NCI-H446 (cell line): ENCODE data around the gene ZNF470.

Experiments
- DNase-seq, 2 experiments: peaks; one replicate each; lab custom pipeline; 2025; lab: John Stamatoyannopoulos, UW

ZNF470 gene

DNA sequence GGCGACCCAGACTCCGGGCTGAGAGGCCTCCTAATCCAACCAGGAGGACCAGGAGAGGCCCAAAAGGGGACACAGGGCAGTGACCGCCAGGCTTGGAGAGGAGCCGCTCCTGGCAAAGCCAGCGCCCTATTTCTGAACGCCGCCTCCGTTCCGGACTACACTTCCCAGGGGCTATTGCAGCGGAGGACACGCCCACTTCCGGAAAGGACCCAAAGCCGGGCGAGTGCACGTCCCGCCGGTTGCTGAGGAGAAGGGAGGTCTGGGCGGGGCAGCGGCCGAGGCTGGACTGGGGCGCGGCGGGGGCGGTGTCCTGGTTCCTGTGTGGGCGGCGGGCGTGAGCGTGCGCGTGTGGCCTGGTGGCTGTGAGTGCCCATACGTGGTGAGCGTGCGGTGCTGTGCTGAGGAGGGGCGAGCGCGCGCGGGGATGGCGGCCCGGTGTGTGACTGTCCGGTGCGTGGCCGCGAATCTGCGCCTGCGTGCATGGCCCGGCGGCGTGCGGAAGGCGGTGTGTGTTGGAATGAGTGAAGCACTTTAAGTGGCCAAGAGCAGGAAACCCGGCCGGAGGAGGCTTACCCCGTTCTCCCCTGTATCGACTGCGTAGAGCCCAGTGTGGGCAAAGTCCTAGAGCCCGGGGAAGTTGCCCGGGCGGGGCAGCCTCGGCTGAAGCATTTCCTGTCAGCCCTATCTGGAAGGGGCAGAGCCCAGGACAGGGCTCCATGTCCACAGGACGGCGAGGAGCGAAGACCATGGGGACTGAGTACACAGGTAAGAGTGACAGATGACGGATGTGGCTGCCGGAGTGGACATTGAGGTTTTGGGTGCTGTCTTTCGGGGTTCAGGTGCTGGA lies at the start of gene ZNF470:
ZNF470 (plus strand) TSS at position 195 of the 847 bp plus-strand sequence. CDS start 2,844 bp downstream, outside the sequence.
- DNase-seq = peak; percentile 74 to 90

DNA sequence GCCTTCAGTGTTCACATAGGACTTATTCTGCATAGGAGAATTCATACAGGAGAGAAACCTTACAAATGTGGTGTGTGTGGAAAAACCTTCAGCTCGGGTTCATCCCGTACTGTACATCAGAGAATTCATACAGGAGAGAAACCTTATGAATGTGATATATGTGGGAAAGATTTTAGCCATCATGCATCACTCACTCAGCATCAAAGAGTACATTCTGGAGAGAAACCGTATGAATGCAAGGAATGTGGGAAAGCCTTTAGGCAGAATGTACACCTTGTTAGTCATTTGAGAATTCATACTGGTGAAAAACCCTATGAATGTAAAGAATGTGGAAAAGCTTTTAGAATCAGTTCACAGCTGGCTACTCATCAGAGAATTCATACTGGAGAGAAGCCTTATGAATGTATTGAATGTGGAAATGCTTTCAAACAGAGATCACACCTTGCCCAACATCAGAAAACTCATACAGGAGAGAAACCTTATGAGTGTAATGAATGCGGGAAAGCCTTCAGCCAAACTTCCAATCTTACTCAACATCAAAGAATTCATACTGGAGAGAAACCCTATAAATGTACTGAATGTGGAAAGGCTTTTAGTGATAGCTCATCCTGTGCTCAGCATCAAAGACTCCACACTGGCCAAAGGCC lies 41.9 kb upstream of the ZNF470 start:
- DNase-seq = no peak

DNA sequence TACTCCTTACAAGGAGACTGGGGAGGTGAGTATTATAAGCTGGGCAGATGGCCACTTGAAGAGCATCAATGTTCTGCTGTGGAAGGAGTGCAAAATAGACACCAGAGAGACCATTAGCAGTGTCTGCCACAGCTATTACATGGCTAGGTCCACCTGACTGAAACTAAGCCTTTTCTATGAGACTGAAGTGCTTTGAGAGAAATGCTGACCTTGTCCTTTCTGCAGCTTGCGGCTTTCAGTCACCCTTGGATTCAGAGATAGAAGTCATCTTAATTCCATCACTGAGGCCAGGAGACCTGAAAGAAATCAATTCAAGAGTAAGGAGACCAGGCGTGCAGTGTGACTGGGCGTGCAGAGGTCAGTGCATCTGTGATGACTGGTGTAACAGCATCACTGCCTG lies 29.8 kb upstream of the ZNF470 start:
- no peak for DNase-seq

DNA sequence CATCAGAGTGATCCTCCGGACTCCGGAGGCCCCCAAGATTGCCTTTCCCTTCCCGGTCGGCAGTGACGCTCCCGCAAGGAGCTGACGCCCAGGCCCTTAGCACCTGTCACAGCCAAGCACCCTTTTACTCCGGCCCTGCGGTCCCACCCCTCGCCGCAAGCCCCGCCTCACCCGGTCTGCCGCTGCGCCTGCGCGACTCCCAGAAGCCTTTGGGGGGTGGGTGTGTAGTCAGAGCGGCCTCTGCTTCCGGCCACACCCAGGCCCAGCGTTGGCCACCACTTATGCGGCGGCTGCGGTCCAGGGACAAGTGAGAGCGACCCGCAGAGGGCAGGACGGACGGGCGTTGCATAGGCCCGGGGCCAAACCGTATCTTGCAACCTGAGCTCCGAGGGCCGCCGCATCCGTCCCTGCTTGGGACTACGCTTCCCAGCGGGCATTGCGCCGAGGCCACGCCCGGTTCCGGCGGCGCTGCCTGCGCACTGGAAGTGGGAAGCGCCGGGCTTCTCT lies 29.0 kb upstream of the ZNF470 start:
- peak; percentile 69 to 88 for DNase-seq

DNA sequence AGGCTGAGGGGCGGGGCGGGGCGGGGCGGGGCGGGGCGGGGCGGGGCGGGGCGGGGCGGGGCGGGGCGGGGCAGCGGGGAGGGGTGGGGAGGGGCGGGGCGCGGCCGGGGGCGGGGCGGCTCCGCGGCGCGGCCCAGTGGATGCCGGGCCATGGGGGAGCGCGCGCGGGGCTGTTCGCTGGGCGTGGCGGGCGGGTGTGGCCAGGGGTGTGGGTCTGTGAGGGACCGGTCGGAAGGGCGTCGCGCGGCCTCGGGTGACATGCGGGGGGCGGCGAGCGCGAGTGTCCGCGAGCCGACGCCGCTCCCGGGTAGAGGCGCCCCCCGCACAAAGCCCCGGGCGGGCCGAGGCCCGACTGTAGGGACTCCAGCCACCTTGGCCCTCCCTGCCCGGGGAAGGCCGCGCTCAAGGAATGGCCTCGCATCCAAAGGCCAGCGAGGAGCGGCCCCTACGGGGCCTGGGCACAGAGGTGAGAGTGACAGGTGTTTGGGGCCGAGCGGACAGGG lies 28.5 kb upstream of the ZNF470 start, which contains the start of gene ZFP28:
ZFP28 (plus strand) TSS at position 188 of the 503 bp plus-strand sequence; CDS start at position 259, 71 bp downstream.
- peak in 1 of 2 experiments; percentile 88 for DNase-seq

DNA sequence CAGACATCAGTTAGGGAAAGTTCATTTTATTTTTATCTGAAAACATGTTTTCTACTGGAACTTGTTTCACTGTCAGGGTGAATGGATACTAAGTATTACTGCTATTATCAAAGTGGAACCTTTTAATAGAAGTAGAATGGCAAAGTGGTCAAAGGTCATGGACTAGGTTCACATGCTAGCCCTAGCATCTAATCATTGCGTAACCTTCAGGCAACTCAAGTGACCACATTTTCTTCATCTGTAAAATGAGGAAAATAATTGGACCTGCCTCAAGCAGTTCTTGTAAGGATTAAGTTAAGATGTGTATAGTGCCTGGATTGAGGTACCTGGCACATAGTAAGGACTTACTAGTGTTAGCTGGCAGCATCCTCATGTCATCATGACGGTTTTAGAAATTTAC lies 23.5 kb upstream of the ZNF470 start:
- DNase-seq = no peak

DNA sequence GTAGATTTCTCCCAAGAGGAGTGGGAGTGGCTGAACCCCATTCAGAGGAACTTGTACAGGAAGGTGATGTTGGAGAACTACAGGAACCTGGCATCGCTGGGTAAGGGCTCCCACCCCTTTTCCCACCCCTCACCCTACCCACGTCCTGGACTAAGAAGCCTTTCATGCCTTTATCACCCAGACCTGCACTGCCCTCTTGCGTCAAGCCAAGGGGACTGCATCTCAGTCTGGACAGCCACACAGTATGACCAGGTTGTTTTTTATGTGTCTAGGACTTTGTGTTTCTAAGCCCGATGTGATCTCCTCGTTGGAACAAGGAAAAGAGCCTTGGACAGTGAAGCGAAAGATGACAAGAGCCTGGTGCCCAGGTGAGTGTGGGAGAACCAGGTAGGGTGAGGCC lies 19.7 kb upstream of the ZNF470 start:
- DNase-seq = no peak

DNA sequence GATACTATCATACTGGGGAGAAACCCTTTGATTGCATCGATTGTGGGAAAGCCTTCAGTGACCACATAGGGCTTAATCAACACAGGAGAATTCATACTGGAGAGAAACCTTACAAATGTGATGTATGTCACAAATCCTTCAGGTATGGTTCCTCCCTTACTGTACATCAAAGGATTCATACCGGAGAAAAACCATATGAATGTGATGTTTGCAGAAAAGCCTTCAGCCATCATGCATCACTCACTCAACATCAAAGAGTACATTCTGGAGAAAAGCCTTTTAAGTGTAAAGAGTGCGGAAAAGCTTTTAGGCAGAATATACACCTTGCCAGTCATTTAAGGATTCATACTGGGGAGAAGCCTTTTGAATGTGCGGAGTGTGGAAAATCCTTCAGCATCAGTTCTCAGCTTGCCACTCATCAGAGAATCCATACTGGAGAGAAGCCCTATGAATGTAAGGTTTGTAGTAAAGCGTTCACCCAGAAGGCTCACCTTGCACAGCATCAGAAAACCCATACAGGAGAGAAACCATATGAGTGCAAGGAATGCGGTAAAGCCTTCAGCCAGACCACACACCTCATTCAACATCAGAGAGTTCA lies 12.9 kb upstream of the ZNF470 start:
- no peak for DNase-seq

DNA sequence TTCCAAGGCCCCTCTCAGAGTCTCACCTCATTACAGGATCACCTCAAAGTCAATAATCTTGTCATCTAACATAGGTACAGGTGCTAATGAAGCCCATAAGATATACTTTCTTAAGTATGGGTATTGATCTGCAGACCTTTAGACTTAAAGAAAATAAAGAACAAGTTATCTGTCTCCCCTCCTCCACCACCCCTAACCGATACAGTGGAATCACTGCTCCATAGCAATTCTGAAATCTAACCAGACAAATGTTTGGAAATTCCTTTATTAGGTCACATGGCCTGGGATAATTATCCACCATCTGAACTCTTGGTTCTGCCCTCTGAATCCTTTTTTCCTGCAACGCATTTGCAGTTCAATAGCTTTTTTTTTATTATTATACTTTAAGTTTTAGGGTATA lies 4.5 kb upstream of the ZNF470 start:
- DNase-seq = no peak

DNA sequence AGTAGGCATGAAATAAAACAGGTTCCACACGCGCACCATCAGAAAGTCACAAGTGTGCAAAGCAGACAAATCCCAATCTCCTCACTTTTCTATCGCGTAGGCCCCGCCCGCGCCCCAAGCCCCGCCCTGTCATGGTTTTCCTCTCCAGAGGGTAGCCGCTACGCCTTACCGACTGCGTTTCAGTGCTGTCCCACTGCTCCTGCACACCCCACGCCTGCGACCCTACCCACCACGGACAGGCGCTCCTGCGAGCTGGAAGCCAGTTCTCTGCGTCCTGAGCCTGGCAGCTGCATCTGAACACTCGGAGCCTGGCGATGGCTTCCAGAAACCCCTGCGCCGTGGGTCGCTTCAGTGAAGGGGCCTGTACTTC lies 379 bp upstream of the ZNF470 start:
- peak in 1 of 2 experiments; percentile 33 for DNase-seq

DNA sequence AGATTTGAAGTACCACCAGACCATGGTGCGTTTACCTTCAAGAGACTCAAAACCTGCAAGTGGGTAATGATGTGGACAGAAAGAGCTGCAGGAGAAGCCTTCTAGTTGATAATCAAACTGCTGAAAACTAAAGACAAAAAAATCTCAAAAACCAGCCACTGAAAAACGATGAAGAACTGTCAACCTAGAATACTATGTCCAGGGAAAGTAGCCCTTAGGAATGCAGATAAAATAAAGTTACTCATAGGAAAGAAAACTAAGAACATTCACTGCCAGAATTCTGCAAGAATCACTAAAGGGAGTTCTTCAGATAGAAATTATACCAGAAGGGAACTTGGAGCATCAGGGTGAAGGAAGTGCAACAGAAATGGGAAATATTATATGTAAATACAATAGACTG lies 5.3 kb downstream of the ZNF470 start:
- no peak for DNase-seq

DNA sequence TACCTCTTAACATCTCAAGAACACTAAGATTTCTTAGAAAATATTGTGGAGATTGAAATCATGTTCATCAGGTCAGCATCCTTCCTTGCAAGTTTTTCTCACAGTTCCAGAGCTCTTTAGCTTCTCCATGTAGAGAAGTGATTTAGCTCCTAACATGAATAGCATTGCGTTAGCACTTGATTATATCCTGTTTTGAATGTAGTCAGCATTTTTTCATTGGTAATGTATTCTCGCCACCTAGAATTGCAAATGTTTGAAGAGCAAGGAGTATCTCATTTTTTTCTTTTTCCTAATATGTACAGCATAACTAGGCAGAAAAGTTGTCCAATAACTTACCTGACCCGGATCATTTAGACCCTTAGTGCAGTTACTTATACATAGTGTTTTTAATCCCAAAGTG lies 6.6 kb downstream of the ZNF470 start:
- no peak for DNase-seq

DNA sequence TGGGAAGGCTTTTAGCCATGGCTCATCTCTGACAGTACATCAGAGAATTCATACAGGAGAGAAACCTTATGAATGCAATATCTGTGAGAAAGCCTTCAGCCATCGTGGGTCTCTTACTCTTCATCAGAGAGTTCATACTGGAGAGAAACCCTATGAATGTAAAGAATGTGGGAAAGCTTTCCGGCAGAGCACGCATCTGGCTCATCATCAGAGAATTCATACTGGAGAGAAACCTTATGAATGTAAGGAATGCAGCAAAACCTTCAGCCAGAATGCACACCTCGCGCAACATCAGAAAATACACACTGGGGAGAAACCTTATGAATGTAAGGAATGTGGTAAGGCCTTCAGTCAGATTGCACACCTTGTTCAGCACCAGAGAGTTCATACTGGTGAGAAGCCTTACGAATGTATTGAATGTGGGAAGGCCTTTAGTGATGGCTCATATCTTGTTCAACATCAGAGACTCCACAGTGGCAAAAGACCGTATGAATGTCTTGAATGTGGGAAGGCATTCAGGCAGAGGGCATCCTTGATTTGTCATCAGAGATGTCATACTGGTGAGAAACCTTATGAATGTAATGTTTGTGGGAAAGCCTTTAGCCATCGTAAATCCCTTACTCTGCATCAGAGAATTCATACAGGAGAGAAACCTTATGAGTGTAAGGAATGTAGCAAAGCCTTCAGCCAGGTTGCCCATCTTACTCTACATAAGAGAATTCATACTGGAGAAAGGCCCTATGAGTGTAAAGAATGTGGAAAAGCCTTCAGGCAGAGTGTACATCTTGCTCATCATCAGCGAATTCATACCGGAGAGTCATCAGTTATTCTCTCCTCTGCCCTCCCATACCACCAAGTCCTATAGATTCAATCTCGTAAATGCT lies 10.7 kb downstream of the ZNF470 start:
- DNase-seq = no peak

DNA sequence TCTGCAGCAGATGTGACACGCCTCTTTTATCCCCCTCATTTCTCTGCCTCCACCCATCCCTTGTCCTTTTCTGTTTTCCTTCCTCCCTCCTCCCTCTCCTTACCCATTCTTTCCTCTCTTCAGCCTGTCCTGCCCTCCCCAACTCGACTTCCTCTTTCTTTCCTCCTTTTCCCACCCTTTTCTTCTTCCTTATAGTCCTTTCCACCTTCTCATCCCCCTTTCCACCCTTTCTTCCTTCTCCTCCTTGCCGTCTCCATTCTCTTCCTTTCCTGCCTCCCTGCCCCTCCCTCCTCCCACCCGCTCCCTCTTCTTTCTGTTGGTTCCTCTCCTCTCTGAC lies 27.1 kb downstream of the ZNF470 start:
- no peak for DNase-seq

DNA sequence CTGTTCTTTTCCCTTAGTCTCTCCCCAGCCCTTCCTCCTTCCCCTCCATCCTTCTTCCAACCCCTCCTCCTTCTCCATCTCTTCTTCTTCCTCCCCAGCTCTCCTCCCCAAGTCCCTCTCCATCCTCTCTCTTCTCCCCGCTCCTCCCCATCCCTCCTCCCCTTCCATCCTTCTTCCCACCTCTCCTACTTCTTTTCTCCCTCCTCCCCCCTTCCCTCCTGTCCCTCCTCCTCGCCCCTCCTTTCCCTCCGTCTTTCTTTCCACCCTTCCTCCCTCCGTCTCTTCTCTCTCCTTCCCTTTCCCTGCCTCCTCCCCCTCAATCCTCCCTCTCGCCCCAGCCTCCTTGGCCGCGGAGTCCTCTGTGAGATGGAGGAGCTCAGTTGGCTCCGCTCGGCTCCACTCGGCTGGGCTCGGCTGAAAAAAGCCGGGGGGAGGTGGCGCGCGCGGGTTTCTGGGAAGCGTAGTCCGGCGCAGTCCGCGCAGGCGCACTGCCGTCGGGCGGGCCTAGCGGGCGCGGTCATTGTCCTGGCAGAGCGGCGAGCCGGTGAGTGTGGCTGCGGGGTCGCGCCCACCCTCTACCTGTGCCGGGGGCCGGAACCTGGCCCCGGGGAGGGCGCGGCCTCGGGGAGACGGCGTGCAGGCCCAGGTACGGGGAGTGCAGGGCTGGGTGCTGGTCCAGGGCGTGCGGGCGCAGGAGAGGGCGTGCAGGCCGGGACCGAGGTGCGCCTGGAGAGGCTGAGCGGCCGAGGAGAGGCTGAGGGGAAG lies 27.7 kb downstream of the ZNF470 start, which contains the start of gene ZNF71:
ZNF71 (plus strand) TSS at position 520 of the 765 bp plus-strand sequence. CDS start 6,257 bp downstream, outside the sequence.
- peak; percentile 57 to 93 for DNase-seq

DNA sequence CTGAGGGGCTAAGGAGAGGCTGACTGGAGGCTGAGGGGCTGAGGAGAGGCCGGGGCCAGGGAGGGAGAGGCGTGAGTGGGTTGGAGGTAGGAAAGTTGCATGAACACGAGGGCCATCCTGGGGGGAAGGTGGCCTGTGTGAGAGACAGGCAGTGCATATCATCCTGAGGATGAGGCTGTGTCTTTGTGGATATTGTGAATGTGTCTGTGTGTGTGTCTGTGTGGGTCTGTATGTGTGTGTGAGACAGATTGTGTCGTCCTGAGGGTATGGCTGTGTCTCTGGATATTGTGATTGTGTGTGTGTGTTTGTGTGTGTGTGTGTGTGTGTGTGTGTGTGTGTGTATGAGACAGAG lies 28.3 kb downstream of the ZNF470 start:
- peak in 1 of 2 experiments; percentile 12 for DNase-seq

DNA sequence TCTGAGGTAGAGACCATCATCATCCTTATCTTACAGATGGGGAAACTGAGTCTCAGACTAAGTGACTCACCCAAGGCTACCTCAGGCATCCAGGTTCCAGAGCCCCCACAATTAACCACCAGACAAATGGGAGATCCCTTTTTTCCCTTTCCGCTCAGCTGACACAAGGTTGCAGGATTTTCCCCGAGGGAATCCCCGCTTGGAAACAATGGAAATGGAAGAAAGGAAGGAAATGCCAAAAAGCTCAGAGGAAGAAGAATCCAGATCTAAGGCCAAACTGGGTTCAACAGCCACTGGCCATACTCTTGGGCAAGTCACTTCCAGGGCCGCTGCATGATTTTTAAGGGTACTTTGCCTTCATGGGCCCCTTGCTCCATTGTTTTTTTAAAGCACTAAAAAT lies 29.4 kb downstream of the ZNF470 start:
- DNase-seq = no peak

DNA sequence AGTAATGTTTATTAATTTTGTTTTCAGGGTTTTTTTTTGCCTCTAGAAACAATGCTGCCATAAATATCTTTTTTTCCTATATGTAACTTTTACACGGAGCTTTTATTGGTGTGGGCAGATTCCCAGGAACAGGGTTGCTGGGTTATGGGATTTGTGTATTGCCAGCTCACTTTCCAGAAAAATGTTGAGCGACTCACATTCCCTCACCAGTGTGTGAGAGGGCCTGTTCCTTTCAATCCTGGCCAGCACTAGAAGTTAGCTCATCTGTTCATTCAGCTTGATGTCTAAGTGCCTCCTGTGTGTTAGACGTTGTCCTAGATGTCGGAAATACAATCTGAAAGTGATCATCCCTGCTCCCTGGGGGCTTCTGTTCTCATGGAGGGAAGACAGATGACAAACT lies 30.4 kb downstream of the ZNF470 start:
- no peak for DNase-seq

DNA sequence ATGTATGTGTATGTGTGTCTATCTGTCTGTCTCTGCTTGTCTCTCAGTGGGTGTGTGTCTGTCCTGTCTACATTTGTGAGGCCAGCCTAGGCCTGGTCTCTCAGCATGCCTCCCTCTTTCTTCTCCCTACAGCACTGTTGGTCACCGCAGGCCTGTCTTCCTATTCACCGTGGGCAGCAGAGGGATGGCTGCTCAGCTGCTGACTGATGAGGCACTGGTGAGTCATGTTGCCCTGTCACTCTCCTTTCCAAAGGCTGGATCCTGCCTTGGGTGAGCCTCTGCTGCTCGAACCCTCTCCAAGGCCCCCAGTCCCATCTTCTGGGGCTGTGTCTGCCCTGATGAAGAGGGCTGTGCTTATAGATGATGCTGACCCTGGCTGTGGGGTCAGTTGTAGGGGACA lies 34.1 kb downstream of the ZNF470 start:
- no peak for DNase-seq

DNA sequence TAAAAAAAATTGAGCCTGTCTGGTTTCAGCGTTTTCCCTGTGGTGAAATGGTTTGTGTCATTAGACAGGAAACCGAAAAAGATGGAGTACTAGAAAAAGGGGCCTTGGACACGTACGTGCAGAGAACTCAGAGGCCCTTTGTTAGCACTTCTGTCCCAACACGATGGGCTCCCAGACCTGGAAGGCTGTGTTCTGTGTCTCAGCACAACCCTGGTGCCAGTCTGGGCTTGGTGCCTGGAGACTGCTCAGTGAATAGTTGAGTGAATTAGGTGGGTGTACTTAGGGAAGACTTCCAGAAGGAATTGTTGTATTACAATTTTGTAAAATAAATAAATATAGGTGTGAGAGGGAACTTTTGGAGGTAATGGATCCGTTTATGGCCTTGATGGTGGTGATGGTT lies 36.6 kb downstream of the ZNF470 start:
- no peak for DNase-seq
